HG03097 (cell line): Measurements from ENCODE around the gene SHC2.
"Not testable (repeated sequence)": the region's sequence is repeated elsewhere in the genome, so short reads cannot be mapped to it uniquely, and the experiment has no call there.

Experiments
- ATAC-seq: cut with Tn5 transposase; IDR thresholded peaks from one replicate; pipeline ENCODE4 v1.9.1; 2021; ENCODE audit not compliant: unreplicated experiment, low FRiP score

Gene SHC2

DNA sequence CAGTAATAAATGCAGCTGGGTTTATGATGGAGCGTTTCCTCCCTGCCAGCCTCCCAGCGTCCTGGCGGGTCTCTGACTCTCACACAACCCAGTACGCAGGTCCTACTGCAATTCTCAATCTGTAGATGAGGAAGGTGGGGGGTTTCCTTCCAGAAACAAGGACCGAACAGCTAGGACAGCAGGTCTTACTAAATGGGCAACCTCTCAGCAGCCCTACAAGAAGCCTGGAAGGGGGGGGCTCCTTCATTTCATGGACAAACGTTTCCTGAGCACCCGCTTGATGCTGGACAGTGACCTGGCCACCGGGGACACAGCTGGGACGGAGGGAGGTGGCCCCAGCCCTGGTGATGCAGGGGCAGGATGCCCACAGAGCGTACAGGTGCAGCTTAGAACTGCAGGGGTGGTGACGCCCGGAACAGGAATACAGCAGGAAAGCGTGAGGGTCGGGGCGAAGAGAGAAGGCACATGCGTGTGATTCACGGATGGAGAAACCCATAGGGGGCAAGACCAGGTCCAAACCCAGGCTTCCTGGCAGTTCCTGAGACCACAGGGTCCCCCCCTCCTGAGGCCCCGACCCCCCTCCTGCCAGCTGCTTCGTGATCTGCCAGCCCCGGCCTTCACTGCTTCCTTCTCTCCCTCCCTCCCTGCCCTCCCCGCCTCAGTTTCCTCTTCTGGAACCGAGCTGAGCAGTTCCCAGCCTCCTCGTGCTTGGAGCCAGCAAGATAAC is 51.2 kb downstream of the SHC2 start:
- no peak for ATAC-seq

DNA sequence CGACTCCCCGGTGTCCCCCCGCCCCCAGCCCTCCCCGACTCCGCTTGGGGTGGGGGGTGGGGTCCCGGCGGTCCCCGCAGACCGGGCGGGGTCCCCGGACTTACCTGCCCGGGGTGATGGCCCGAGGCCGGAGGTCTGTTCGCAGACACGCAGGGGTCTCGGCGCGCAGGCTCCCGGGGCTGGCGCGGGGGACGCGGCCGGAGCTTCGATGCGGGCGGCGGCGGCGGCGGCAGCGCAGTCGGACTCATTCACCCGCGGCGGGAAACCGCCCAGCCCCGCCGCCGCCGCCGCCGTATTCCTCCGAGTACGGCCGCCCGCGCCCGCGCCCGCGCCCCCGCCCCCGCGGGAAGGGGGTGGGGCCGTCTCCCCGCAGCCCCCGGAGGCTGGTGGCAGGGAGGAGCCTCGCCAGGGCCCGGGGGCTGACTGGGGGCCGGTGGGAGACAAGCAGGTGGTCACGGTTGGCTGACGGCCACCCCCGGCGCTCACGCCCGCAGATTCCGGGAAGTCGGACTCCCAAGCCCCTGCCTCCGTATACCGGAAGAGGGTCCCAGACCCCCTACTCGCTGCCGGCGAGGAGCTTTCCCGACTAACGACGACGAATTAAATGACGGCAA is 51.8 kb downstream of the SHC2 start, which contains the start of gene C2CD4C:
Gene C2CD4C, minus strand, starts transcription at position 246 of the 614 bp plus-strand sequence. CDS start 786 bp downstream, outside the sequence.
- ATAC-seq, result no peak

DNA sequence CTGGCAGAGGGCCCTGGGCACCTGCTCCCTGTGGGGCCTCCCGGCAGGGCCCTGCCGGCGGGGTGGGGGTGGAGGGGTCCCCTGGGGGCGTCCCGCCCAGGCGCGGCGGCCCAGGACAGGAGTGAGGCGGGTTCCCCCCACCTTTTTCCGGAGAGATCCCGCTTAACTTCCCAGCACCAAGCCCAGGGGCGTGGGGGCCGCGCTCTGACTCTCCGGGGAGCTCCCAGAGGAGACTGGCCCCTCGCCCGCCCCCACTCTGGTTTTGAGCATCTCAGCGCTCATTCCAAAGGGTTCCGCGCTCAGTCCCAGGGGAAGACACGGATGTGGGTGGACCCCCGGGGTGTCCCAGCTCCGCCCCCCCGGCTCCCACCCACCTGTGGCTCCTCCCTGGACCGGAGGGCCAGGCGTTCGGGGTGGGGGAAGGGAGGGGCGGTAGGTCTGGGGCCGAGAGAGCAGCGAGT is 52.4 kb downstream of the SHC2 start:
- no peak for ATAC-seq

DNA sequence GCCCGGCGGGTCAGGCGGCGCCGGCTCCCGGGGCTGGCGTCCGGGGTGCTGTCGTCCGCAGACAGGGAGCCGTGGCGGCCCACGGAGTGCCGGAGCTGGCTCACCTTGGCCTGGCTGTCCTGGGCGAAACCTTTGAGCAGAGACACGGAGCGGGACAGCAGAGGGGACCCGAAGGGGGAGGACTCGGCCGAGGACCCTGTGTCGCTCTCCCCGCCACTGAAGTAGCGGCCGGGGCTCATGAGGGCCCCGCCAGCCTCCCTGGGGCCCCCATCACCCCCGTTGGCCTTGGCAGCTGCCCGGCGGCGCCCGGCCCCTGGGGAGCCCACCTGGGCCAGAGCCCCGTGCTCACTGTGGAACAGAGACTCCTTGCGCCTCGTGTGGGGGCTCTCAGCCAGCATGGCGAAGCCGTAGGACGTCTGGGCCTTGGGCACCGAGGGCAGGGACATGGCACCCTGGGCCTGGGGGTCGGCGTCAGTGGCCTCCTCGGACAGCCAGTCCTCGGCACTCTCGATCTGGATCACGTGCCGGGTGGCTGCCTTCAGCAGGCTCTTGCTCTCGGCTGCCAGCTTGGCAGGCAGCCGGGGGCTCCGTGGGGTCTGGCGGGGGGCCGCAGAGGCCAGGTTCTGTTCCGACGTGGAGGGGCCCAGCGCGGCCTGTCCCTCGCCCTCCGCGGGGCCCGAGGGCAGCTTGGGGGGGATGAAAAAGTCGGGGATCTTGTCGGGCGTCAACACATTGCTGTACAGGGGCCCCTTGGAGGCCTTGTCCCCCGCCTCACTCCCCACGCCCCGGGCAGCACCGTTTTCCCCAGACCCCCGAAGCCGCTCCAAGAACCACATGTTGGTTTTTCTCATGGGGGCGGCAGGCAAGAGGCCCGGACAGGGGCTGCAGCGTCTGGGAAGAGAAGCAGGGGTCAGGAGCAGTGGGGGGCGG is 53.1 kb downstream of the SHC2 start:
- ATAC-seq, result no peak

DNA sequence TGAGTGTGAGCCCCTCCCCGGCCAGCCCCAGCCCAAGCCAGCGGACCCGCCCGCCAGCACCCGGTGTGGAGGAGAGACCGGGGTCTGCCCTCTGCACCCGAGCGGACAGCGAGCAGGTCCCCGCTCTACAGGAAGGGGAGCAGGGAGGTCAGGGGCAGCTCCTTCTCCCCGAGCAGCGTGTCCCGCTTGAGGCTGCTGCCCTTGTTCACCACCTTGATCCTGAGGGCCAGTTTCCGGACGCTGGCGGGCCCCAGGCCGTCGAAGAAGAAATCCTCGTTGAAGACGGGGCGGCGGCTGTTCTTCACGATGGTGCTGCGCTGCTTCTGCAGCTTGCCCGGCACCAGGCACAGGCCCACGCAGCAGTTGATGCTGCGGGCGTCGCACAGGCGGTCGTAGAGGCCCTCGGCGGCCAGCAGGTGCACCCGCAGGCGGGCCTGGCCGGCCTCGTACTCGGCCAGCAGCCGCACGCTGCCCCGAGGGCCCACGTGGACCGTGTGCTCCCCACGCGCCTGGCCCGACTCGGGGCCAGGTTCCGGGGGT is 53.8 kb downstream of the SHC2 start:
- ATAC-seq, result no peak

DNA sequence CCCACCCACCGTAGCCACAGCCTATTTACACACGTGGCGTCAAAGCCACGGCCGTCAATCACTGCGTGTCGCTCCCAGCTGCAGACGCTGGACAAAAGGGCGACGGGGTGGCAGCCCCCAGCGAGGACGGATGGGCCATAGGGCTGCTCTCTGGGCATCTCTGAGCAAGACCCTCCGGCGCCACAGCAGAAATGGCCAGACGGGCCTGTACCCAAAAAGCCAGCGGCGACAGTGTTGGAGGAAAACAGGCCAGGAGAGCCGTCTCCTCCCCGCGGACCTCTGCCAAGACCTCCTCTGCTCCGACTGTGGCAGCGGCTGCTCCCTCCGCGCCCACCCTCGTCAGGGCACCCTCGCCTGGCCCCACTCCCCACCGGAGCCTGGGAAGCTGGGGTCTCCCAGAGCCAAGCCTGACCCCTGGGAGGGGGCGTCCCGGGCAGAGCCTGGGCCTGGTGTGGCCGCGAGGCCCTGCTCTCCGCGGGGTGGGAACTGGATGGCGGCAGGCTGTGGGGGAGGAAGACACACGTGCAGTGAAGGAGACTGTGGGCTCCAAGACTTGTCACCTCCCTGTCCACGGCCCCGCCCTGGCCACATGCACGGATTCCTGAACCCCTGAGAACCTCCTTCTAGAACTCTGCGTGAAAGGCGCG is 54.6 kb downstream of the SHC2 start:
- ATAC-seq, result no peak

DNA sequence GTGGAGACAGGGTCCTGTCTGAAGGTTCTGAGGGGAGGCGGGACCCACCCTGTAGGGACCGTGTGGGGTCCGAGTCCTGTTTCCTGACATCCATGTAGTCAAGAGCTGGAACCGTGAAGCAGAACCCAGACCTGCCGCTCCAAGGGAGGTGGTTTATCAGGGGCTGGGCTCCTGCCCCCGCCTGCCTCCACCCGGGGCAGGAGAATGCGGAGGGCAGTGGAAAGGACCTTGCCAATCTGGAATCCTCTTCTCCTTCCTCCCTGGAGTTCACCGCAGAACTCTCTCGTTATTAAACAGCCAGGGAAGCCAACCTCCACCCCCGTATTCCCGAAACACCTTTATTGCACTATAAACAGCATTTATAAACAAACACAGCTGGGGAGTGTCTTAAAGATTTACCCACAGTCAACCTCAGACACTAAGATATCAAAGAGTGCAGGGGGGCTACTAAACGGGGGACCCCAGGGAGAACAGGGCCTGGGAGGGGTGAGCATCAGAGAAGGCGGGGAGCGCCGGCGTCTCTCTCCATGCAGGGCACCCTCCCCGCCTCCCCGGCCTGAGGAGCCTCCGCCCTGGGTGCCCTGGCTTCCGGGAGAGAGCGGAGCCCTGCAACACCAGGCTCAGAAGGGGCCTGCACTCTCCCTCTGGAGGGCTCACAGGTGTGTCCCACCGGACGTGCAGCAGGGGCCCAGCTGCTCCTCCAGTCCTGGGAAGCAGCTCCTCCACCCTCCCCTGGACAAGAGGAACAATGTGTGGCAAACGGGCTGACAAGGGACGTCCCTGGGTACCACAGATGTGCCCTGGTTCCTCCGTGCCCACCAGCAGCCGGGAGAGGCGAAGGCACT is 55.5 kb downstream of the SHC2 start:
- no peak for ATAC-seq

DNA sequence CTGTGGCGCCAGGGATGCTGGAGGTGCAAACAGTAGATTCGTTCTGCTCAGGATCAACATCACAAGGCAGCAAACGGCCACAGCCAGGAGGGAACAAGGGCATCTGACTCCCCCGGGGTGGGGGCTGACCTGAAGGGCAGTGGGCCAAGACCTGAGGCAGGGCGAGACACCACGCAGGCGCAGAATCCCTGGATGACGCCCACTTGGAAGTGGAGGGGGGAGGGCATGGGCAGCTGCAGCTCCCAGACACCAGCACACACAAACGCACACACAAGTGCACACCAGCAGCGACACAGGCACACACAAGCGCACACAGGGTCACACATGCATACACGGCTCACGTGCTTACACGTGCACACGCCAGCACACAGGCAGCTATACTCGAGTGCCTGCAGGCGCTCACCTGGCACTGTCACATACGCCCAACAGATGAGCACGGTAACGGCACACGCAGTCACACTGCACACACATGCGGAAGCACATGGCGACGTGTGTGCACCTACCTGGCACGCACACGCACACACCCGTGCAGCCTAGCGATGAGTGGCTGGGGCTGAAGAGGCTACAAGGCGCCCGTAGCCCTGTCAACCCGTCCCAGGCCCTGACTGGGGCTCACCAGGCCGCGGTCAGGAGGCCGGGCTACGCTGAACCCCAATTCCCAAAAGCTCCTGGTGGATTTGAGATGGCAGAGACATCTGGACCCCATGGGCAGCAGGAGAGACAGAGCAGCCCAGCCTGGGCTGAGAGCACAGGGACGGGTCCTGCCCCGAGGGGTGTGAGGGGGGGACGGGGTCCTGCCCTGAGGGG is 57.4 kb downstream of the SHC2 start:
- no peak for ATAC-seq

DNA sequence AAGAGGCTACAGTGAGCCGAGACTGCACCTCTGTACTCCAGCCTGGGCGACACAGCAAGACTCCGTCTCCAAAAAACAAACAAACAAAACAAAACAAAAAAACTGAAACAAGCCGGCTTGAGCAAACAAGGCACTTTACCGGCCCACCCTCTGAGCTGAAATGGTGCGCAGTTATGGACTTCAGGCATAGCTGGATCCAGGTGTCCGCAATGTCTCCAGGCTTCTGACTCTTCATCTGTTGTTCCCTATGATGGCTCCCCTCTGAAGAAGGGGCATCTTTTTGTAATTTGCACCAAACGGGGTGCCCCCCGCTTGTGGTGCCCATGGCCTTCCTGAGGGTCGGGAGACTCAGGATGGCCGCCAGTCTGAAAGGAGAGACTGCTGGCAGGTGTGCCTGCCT is 58.0 kb downstream of the SHC2 start:
- no peak for ATAC-seq

DNA sequence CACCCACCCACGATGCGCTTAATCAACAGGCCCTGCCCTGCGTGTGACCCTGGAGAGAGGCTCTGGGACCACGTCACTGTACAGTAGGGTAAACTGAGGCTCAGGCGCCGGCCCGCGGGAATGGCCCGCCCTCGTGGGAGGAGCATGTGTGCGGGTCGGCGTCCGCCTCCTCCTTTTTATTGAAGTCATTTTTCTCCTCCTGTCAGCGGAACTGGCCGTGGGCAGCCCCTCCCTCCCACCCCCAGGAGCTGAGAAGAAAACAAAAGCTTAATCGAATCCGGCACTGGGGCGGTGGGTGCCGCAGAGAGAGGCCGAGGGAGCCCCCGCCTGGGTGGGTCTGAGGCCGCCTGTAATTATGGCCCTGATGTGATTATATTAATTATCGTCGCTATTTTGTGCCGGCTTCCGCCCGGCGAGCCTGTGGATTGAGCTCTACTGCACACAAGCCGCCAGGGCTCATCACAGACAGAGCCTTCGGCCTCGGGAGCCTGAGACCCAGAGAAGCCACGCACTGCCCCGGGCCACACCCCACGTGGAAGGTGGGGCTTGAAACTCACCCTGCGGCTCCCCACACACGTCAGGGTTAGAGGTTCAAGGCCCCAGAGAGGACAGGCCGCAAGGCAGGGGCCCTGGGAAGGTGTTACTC is 58.8 kb downstream of the SHC2 start:
- ATAC-seq, result no peak

DNA sequence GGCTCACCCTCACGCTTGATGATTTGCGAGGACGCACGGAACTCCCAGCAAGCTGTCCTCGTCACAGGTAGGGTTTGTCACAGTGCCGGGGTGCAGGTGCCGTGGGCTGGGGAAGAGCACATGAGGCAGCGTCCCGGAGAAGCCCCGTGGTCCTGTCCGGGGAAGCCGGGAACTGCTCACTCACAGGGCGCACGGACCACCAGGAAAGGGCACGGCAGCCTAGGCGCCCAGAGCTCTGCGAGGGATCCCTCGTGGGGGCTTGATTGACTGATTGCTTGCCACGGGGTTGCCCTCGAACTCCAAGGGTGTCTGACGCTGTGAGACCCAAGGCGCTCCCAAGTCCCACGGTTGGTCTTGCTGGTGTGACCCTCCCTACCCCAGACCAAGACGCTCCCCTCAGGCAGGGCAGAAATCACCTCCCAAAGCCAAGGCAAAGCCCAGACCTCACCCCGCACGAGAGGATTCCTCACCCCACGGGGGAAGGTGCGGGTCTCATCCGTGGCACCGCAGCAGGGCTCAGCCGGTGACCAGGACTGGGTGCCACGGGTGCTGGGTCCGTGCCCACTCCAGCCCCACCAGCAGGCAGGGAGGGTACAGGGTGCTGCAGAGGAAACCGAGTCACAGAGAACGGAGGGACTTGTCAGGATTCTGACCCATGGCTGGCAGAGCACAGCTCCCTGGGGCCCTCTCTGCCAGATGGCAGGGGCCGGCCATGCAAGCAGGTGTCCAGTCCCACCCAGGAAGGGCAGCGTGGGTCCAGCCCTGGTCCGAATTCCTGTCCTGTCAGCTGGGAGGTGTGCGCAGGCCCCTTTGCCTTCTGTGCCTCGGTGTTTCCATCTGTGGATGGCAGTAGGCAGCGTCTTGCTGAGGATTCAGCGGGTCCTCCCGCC is 59.6 kb downstream of the SHC2 start:
- no peak for ATAC-seq

DNA sequence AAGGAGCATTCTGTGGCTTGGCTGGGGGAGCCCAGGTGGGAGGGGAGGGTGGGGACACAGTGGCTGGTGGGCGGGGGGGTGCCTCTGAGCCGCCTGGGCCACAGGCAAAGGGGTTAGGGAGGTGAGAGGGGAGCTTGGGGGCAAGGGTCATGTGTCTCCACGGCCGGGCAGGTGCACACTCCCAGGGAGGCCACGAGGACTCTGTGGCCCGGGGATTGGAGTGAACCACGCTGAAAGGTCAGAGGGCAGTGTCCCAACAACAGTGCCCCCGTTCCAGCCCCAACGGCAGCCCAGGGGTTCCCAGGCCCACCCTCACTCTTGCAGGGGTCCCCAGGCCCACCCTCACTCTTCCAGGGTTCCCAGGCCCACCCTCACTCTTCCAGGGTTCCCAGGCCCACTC is 61.5 kb downstream of the SHC2 start:
- ATAC-seq, result no peak

DNA sequence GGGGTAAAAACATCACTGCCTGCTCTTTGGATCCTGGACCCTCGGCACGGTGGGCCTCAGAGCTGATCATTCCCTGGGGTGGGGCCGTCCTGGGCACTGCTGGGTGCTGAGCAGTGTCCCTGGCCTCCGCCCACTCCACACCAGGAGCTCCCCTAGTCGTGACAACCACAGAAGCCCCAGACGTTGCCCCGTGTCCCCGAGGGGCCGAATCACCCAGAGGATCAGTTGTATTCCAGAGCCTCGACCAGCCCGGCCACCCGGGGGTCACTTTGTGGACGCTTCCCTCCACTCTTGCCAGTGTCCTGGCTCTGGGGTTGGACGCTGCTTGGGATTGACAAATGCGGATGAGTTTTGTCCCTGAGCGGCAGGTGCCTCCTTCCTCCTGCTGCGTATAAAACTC is 62.1 kb downstream of the SHC2 start:
- ATAC-seq, result no peak

DNA sequence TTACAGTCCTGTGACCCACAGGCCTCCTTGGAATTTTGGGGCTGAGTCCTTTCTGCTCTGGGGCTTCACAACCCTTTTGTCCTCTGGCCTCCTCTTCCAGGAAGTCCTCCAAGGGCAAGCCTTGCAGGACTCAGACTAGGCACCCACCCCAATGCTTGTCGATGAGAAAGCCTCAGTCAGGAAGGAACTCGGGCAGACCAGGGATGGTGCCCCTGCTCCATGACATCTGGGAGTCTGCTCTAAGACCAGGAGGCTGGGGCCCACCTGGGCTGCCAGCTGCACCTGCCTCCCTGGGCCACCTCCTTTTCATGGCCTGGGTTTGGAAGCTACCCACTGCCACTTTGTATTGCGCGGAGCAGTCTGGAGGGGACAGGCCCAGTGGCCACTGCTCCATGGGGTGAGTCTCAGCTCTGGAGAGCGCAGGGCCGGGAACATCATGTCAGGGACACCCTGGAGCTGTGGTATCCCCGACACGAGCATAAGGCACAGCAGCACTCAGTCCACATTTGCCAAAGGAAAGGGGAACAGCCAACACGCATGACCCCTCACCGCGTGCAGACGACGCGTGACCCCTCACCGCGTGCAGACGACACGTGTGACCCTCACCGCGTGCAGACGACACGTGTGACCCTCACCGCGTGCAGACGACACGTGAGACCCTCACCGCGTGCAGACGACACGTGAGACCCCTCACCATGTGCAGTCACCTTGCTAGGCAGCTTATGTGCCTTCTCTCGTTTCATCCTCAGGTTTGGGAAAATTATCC is 62.7 kb downstream of the SHC2 start:
- ATAC-seq, result no peak

DNA sequence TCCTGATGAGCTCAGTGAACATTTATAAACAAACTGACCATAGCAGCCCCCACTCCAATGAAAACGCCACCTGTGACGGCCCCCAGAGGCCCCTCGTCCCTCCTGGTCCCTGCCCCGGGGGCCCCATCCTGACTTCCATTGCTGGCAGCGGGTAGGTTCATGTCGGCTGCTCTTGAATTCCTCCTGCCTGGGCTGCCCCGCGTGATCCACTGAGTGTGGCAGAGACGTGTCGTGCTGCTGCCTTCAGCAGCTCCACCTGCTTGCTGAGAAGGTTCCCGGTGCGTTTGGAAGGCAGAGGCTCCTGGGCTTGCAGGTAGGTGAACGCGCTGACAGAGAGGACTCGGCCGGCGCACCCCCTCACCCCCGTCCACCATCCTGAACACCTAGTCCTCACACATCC is 63.5 kb downstream of the SHC2 start:
- ATAC-seq, result no peak

DNA sequence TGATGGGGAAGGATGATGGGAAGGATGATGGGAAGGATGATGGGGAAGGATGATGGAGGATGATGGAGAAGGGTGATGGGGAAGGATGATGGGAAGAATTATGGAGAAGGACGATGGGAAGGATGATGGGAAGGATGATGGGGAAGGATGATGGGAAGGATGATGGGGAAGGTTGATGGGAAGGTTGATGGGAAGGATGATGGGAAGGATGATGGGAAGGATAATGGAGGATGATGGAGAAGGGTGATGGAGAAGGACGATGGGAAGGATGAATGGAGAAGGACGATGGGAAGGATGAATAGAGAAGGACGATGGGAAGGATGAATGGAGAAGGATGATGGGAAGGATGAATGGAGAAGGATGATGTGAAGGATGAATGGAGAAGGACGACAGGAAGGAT is 65.4 kb downstream of the SHC2 start:
- ATAC-seq, result no peak

DNA sequence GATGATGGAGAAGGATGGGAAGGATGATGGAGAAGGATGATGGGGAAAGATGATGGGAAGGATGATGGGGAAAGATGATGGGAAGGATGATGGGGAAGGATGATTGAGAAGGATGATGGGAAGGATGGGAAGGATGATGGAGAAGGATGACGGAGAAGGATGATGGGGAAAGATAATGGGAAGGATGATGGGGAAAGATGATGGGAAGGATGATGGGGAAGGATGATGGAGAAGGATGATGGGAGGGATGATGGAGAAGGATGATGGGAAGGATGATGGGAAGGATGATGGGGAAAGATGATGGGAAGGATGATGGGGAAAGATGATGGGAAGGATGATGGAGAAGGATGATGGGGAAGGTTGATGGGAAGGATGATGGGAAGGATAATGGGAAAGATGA is 66.0 kb downstream of the SHC2 start:
- ATAC-seq, result not testable (repeated sequence)
